HFFc6 (cell line): ENCODE data around the gene CEP170B. TPM values are rescaled to one million over a fixed set of nuclear protein-coding genes. Genes with fewer than 3 reads are reported as not detected.

Experiments used
- DNase-seq: peaks from one replicate; pipeline ENCODE4 v3.0.0-alpha.2; 2018
- H3K27ac Mint-ChIP-seq: 2 replicates; pipeline ENCODE4 v1.8.0; 2020; ENCODE audit warnings: mild to moderate bottlenecking, mixed read lengths
- H3K27me3 Mint-ChIP-seq: 2 replicates; pipeline ENCODE4 v1.8.0; 2021; ENCODE audit warnings: mild to moderate bottlenecking, moderate library complexity, mixed read lengths; ENCODE audit not compliant: insufficient read depth
- H3K36me3 Mint-ChIP-seq: 2 replicates; pipeline ENCODE4 v1.8.0; 2021; ENCODE audit warnings: low read depth, mixed read lengths
- H3K4me1 Mint-ChIP-seq: 2 replicates; pipeline ENCODE4 v1.8.0; 2020; ENCODE audit warnings: low read depth, mixed read lengths
- H3K4me3 Mint-ChIP-seq: 2 replicates; pipeline ENCODE4 v1.8.0; 2020; ENCODE audit warnings: mild to moderate bottlenecking, moderate library complexity, mixed read lengths
- H3K9me3 Mint-ChIP-seq: 2 replicates; pipeline ENCODE4 v1.8.0; 2020; ENCODE audit warnings: mild to moderate bottlenecking, mixed read lengths
- total RNA-seq, 6 experiments: library from RNA; stranded (reverse); fragmentation: NEBNext Ultra II Directional; extraction: Animal tissue kit (Norgen Biotek cat#: 25700); gene quantifications; 2 replicates in 1 of 6; 3 replicates in 5 of 6; pipeline ENCODE4 v1.2.3, GENCODE V29; 2021
- TF ChIP-seq, protein P1 (sequence below): fragments of 200-600 bp; sonication (generic); IDR thresholded peaks from 2 replicates; pipeline ENCODE4 v1.5.0; 2021; ENCODE audit warnings: antibody characterized with exemption, mild to moderate bottlenecking

CEP170B gene
- total RNA-seq, 6 experiments from 2014 or later, result 29.9 to 34.9 (median 32.0) TPM

DNA sequence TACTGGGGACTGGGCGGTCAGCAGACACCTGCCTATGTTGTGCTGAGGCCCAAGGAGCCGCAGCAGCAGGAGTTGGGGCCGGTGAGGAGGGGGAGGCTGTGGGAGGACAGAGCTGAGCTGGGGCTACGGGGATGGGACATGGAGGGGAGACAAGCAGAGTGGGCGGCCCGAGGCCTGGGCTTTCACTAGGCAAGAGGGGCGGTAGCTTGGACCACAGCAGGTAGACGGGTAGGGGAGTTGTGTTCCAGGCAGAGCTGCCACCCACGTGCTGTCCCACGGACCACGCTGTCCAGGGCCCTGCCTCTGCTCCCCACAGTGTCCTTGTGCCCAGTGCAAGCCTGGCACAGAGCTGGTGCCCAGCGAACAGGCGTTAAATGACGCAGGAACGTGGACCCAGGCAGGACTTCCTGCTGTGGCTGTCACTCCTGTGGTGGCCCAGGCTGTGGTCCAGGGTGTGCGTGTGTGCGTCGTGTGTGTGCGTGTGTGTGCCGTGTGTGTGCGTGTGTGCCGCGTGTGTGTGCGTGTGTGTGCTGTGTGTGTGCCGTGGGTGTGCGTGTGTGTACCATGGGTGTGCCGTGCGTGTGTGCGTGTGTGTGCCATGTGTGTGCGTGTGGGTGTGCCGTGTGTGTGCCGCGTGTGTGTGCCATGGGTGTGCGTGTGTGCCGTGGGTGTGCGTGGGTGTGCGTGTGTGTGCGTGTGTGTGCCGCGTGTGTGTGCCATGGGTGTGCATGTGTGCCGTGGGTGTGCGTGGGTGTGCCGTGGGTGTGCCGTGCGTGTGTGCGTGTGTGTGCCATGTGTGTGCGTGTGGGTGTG lies 6.8 kb downstream of the CEP170B start:
- no peak for DNase-seq
- H3K9me3 Mint-ChIP-seq, result no peaks in the 10 kb centered on the region
- H3K4me3 Mint-ChIP-seq, result no peak overlapping the region
- H3K4me1 Mint-ChIP-seq, result peaks cover 22% of the 10 kb centered on the region
- no peaks in the 10 kb centered on the region for H3K36me3 Mint-ChIP-seq
- TF ChIP-seq, protein P1, sequence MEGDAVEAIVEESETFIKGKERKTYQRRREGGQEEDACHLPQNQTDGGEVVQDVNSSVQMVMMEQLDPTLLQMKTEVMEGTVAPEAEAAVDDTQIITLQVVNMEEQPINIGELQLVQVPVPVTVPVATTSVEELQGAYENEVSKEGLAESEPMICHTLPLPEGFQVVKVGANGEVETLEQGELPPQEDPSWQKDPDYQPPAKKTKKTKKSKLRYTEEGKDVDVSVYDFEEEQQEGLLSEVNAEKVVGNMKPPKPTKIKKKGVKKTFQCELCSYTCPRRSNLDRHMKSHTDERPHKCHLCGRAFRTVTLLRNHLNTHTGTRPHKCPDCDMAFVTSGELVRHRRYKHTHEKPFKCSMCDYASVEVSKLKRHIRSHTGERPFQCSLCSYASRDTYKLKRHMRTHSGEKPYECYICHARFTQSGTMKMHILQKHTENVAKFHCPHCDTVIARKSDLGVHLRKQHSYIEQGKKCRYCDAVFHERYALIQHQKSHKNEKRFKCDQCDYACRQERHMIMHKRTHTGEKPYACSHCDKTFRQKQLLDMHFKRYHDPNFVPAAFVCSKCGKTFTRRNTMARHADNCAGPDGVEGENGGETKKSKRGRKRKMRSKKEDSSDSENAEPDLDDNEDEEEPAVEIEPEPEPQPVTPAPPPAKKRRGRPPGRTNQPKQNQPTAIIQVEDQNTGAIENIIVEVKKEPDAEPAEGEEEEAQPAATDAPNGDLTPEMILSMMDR, result no peak
- H3K27ac Mint-ChIP-seq, result peak overlapping the region; percentile 52
- H3K27me3 Mint-ChIP-seq, result peaks cover 11% of the 10 kb centered on the region; the same call in 1 of the 2 replicates

GRCh38 chr14:104872469-104873341 lies 7.6 kb downstream of the CEP170B start:
- Mint-ChIP-seq H3K4me3 (no peak overlapping the region; the same call in 1 of the 2 replicates), H3K27me3 (peaks cover 11% of the 10 kb centered on the region; the same call in 1 of the 2 replicates), H3K4me1 (peaks cover 14% of the 10 kb centered on the region), H3K9me3 (no peaks in the 10 kb centered on the region), H3K36me3 (no peaks in the 10 kb centered on the region), H3K27ac (peak overlapping the region; percentile 52)
- TF ChIP-seq, protein P1, result no peak
- DNase-seq, result peak; percentile 42

DNA sequence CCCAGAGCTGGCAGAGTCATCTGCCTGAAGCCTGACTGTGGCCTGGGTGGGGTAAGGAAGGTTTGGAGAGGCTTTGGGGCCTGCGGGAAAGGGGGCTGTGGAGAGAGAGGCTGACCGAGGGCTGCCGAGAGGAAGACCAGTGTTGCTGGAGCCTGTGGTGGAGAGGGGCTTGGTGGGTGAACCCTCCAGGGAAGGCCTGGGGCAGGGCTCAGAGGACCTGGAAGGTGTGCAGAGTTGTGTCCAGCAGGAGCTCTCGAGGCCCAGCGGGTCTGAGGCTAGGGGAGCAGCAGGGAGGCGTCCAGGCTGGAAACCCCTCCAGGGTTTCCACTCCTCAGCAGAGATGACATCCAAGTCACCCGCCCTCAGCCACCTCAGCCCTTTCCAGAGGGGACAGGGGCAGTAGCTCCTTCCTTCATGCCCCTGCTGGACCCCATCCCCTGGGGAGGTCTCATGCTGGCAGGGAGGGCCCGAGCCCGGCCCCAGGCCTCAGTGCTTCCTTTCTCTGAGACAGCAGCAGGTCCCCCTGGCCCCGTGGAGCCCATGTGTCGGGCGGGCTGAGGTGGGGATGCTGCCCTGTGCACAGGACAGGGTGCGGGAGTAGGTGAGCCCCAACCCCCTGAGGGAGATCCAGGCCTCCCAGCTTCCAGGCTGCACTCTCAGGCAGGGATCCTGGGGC lies 8.4 kb downstream of the CEP170B start:
- H3K36me3 Mint-ChIP-seq, result no peaks in the 10 kb centered on the region
- peaks cover 11% of the 10 kb centered on the region; the same call in 1 of the 2 replicates for H3K27me3 Mint-ChIP-seq
- no peak overlapping the region for H3K27ac Mint-ChIP-seq
- no peak overlapping the region for H3K4me3 Mint-ChIP-seq
- TF ChIP-seq, protein P1, result no peak
- no peaks in the 10 kb centered on the region for H3K9me3 Mint-ChIP-seq
- peaks cover 12% of the 10 kb centered on the region for H3K4me1 Mint-ChIP-seq
- DNase-seq, result no peak

- no peaks in the 10 kb centered on the region for H3K36me3 Mint-ChIP-seq
- TF ChIP-seq, protein P1, result no peak
- H3K9me3 Mint-ChIP-seq, result no peaks in the 10 kb centered on the region
- DNase-seq, result no peak
- H3K4me3 Mint-ChIP-seq, result no peak overlapping the region
- peaks cover 11% of the 10 kb centered on the region; the same call in 1 of the 2 replicates for H3K27me3 Mint-ChIP-seq
- H3K27ac Mint-ChIP-seq, result no peak overlapping the region
- H3K4me1 Mint-ChIP-seq, result peaks cover 12% of the 10 kb centered on the region
Measured at GRCh38 chr14:104874110-104874531, 9.1 kb downstream of the CEP170B start.
